Measurements from ENCODE around the gene GPR141.

Gene GPR141

GRCh38 chr7:37775921-37776320 is 92.4 kb downstream of the GPR141 start:
- H3K9ac ChIP-seq (ENCODE audit: low read length), result no peak overlapping the region
- H3K79me2 ChIP-seq (ENCODE audit: insufficient read depth, low read length), result no peaks in the 10 kb centered on the region
- H3K36me3 ChIP-seq (ENCODE audit: insufficient read depth, low read length), result no peaks in the 10 kb centered on the region
- TF ChIP-seq EZH2 (IDR thresholded peaks at IDR 0.05; ENCODE audit: borderline replicate concordance, low read length), result no peak
- no peak for TF ChIP-seq CTCF (IDR thresholded peaks at IDR 0.05; ENCODE audit: low read length)
- H3F3A ChIP-seq (ENCODE audit: insufficient read depth, low read length), result no peaks in the 10 kb centered on the region
- no peaks in the 10 kb centered on the region for H3K9me3 ChIP-seq (ENCODE audit: low read length)
- no peaks in the 10 kb centered on the region for H3K27me3 ChIP-seq (ENCODE audit: insufficient read depth, low read length)
- H4K20me1 ChIP-seq (ENCODE audit: insufficient read depth, low read length), result no peaks in the 10 kb centered on the region
- no peak overlapping the region for H3K4me2 ChIP-seq (ENCODE audit: low read length)
- no peak overlapping the region for H2AFZ ChIP-seq (ENCODE audit: low read length)
- no peak overlapping the region for H3K4me3 ChIP-seq (ENCODE audit: low read depth, low read length, poor library complexity, severe bottlenecking)
- no peak overlapping the region for H3K27ac ChIP-seq (ENCODE audit: low read depth, low read length, poor library complexity, severe bottlenecking)
- no peaks in the 10 kb centered on the region for H3K4me1 ChIP-seq (ENCODE audit: insufficient read depth, low read length, severe bottlenecking)
- H3K9me2 ChIP-seq (ENCODE audit: low read depth, low read length), result no peaks in the 10 kb centered on the region

GRCh38 chr7:37781156-37781555 is 97.6 kb downstream of the GPR141 start:
- H4K20me1 ChIP-seq (ENCODE audit: insufficient read depth, low read length), result no peaks in the 10 kb centered on the region
- H3F3A ChIP-seq (ENCODE audit: insufficient read depth, low read length), result no peaks in the 10 kb centered on the region
- no peak for TF ChIP-seq EZH2 (IDR thresholded peaks at IDR 0.05; ENCODE audit: borderline replicate concordance, low read length)
- TF ChIP-seq CTCF (IDR thresholded peaks at IDR 0.05; ENCODE audit: low read length), result no peak
- no peak overlapping the region for H3K4me3 ChIP-seq (ENCODE audit: low read depth, low read length, poor library complexity, severe bottlenecking)
- no peak overlapping the region for H3K27ac ChIP-seq (ENCODE audit: low read depth, low read length, poor library complexity, severe bottlenecking)
- H3K4me1 ChIP-seq (ENCODE audit: insufficient read depth, low read length, severe bottlenecking), result no peaks in the 10 kb centered on the region
- H2AFZ ChIP-seq (ENCODE audit: low read length), result no peak overlapping the region
- no peaks in the 10 kb centered on the region for H3K9me2 ChIP-seq (ENCODE audit: low read depth, low read length)
- no peaks in the 10 kb centered on the region for H3K9me3 ChIP-seq (ENCODE audit: low read length)
- H3K9ac ChIP-seq (ENCODE audit: low read length), result no peak overlapping the region
- H3K36me3 ChIP-seq (ENCODE audit: insufficient read depth, low read length), result no peaks in the 10 kb centered on the region
- no peaks in the 10 kb centered on the region for H3K79me2 ChIP-seq (ENCODE audit: insufficient read depth, low read length)
- no peaks in the 10 kb centered on the region for H3K27me3 ChIP-seq (ENCODE audit: insufficient read depth, low read length)
- H3K4me2 ChIP-seq (ENCODE audit: low read length), result no peak overlapping the region

GRCh38 chr7:37782166-37782565 is 98.6 kb downstream of the GPR141 start:
- TF ChIP-seq CTCF (IDR thresholded peaks at IDR 0.05; ENCODE audit: low read length), result no peak
- TF ChIP-seq EZH2 (IDR thresholded peaks at IDR 0.05; ENCODE audit: borderline replicate concordance, low read length), result no peak
- H3F3A ChIP-seq (ENCODE audit: insufficient read depth, low read length), result 0 out of 2 replicates have a peak, but pooled peaks cover 3% of the 10 kb centered on the region
- no peaks in the 10 kb centered on the region for H3K36me3 ChIP-seq (ENCODE audit: insufficient read depth, low read length)
- no peak overlapping the region for H3K27ac ChIP-seq (ENCODE audit: low read depth, low read length, poor library complexity, severe bottlenecking)
- H2AFZ ChIP-seq (ENCODE audit: low read length), result no peak overlapping the region
- H3K9me3 ChIP-seq (ENCODE audit: low read length), result no peaks in the 10 kb centered on the region
- no peaks in the 10 kb centered on the region for H3K9me2 ChIP-seq (ENCODE audit: low read depth, low read length)
- peaks cover 8% of the 10 kb centered on the region for H3K4me1 ChIP-seq (ENCODE audit: insufficient read depth, low read length, severe bottlenecking)
- no peak overlapping the region for H3K4me3 ChIP-seq (ENCODE audit: low read depth, low read length, poor library complexity, severe bottlenecking)
- H4K20me1 ChIP-seq (ENCODE audit: insufficient read depth, low read length), result no peaks in the 10 kb centered on the region
- no peaks in the 10 kb centered on the region for H3K27me3 ChIP-seq (ENCODE audit: insufficient read depth, low read length)
- H3K9ac ChIP-seq (ENCODE audit: low read length), result no peak overlapping the region
- no peak overlapping the region for H3K4me2 ChIP-seq (ENCODE audit: low read length)
- no peaks in the 10 kb centered on the region for H3K79me2 ChIP-seq (ENCODE audit: insufficient read depth, low read length)

Measured in OCI-LY1 (cell line).